Activated CD8-positive, alpha-beta memory T cell treated with anti-CD3 and anti-CD28 coated beads for 48 hours (primary cell): ENCODE results near the gene ZNF655.
"Not testable (repeated sequence)": the region's sequence is repeated elsewhere in the genome, so short reads cannot be mapped to it uniquely, and the experiment has no call there.

Source experiments
- DNase-seq, 3 experiments: peaks; one replicate each; pipeline ENCODE4 v3.0.0-alpha.2; 2020; ENCODE audit warnings: low read depth in 2 of 3, low spot score in 2 of 3

The ZNF655 gene, protein sequence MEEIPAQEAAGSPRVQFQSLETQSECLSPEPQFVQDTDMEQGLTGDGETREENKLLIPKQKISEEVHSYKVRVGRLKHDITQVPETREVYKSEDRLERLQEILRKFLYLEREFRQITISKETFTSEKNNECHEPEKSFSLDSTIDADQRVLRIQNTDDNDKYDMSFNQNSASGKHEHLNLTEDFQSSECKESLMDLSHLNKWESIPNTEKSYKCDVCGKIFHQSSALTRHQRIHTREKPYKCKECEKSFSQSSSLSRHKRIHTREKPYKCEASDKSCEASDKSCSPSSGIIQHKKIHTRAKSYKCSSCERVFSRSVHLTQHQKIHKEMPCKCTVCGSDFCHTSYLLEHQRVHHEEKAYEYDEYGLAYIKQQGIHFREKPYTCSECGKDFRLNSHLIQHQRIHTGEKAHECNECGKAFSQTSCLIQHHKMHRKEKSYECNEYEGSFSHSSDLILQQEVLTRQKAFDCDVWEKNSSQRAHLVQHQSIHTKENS

DNA sequence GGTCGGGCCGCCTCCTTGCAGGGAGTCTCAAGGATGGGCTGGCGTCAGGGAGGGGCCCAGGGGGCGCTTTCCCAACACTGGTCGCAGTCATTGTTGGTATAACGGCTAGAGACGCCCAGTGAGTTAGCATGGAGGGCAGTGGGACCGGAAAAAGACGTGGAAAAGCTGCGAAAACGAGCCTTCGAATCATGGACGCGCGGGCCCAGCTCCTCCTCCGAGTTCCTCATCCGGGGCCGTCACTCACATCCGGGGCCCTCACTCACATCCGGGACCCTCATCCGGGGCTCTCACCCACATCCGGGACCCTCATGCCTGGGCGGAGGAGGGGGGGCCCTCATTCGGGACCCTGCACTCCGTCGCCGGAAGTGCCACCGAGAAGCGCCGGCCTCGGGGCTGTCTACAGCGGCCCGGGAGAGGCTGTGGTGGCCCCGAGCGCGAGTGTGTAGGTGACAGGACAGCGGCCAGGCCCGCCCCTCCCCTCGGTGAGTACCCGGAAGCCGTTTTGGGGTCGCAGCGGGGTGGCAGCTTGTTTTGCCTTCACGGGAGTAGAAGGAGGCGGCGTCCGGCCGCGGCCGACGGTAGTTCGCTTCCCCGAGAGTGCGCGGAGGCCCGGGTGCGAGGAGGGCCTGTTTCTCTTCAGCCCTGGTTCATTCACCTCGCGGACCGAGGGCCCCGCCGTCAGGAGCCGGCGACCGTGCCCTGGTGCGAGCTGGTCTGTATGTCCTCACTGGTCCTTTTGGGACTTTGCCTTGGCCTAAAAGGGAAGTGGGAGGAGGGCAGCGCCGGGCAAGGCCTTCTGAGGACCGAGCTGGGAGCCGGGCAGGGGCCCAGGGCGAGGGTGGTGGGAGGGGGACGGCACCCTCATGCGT, at the start of gene ZNF655:
Gene ZNF655 (plus strand): TSS at position 337 of the 869 bp plus-strand sequence. CDS start 1,918 bp downstream, outside the sequence.
- peak; percentile 81 to 86 (median 82) for DNase-seq

DNA sequence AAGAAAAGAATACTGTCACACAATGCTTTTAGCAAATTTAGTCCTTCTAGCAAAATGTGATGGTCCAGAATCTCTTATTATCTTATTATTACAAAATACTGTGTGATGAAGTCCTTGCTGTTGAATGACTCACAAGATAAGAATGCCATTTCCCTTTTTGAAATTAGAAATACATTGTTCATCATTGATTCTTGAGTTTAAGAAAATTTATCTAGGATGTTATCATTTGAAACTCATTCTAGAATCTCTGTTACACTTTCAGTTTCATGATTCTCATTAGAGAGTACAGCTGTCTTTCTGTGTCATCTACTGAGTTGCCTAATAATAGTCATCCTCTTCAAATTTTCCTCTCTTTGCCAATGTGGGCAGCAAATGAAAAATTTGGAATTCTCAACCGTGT, 44.4 kb upstream of the ZNF655 start:
- DNase-seq: no peak

DNA sequence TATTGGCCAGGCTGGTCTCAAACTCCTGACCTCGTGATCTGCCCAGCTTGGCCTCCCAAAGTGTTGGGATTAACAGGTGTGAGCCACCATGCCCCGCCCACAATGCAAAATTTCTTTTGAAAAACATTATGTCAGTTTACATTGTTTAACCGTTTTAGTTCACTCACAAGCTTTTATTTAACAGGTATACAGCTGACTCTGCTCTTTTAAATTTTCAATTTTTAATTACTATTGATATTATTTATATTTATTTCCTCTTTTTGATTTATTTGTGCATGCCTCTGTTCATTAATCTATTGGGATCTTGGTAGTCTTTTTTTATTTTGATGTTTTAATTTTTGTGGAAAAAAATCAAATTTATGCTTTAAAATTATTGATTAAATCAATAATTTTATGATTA, 37.0 kb upstream of the ZNF655 start:
- DNase-seq: no peak

DNA sequence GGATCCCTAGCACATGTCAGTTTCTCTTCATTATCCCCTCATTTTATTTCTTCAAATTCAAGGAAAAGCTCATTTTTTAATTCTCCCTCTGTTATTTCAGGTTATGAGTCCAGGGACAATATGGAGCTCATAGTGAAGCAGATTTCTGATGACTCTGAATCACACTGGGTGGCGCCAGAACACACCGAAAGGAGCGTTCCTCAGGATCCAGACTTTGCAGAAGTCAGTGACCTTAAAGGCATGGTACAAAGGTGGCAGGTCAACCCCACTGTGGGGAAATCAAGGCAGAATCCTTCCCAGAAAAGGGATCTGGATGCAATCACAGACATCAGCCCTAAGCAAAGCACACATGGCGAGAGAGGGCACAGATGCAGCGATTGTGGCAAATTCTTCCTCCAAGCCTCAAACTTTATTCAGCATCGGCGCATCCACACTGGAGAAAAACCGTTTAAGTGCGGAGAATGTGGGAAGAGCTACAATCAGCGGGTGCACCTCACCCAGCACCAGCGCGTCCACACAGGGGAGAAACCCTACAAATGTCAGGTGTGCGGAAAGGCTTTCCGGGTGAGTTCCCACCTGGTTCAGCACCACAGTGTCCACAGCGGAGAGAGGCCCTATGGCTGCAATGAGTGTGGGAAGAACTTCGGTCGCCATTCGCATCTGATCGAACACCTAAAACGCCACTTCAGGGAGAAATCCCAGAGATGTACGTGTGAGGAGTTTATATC, 32.6 kb upstream of the ZNF655 start:
- DNase-seq: no peak

DNA sequence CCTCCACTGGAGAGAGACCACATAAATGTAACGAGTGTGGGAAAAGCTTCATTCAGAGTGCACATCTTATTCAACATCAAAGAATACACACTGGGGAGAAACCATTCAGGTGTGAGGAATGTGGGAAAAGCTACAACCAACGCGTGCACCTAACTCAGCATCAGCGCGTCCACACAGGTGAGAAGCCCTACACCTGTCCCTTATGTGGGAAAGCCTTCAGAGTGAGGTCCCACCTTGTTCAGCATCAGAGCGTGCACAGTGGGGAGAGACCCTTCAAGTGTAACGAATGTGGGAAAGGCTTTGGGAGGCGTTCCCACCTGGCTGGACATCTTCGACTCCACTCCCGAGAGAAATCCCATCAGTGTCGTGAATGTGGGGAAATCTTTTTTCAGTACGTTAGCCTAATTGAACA, 27.1 kb upstream of the ZNF655 start:
- no peak for DNase-seq

DNA sequence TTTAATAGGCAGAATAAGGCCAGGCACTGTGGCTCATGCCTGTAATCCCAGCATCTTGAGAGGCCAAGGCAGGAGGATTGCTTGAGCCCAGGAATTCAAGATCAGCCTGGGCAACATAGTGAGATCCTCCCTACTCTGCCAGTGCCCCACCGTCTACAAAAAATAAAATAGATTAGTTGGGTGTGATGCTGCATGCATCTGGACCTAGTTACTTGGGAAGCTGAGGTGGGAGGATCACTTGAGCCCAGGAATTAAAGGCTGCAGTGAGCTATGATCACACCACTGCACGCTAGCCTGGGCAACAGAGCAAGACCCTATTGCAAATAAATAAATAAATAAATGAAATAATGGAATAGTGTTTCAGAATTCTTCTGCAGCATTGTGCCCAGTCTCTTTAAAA, 22.8 kb upstream of the ZNF655 start:
- DNase-seq: no peak

- DNase-seq: no peak
These were observed 19.1 kb upstream of the ZNF655 start for GRCh38 chr7:99539213-99539811.

DNA sequence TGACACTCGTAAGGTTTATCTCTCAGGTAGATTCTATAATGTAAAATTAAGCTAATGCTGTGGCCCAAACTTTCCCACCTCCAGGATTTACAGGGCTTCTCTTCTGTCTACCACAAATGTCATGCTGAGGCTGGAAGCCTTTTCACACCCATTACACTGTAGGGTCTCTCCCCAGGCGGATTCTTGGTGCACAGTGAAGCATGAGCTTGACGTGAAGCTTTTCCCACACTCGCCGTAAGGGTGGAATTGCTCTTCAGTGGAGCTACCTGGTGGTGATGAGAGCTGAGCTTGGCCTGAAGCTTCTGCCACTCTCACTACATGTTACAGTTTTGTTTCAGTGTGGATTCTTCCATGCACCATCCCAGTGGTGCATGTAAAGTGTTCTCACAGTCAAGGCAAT, 17.9 kb upstream of the ZNF655 start:
- no peak for DNase-seq

DNA sequence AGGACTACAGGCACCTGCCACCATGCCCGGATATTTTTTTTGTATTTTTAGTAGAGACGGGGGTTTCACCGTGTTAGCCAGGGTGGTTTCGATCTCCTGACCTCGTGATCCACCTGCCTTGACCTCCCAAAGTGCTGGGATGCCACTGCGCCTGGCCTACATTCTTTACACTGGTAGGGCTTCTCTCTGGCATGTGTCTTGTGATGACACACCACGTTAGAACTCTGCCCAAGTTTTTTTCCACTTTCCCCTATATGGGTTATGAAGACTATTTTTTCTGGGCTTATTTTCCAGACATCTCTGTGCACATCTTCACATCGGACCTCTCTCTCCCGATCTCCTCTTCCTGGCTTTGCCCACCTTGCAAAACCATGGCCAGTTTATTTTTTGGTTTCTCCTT, 17.2 kb upstream of the ZNF655 start:
- DNase-seq: no peak

DNA sequence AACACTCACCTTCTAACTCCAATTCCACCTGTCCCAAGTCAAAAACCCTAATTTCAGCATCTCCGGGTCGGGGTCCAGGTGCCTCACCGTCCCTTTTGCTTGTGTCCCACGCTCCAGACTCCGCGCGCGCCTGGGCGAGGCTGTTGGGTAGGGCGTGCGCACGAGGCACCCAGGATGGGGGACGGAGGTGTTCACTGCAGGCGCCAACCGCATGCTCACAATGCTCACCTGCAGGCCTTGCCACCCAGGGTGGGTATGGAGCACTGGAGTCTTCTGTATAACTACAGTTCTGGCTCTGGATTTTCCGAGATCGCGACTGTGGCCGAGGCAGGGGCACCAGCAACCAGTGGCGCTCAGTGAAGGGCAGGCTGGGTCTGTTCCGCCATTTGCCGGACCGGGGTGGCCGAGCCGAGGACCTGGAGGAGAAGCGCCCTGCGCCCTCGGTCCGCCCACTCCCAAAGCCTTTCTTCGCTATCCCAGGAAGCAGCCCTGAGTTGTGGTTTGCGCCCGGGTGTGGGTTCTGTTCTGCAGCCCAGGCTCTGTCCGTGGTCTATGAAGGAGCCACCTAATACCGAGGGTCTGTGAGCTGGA, 15.3 kb upstream of the ZNF655 start:
- no peak for DNase-seq

DNA sequence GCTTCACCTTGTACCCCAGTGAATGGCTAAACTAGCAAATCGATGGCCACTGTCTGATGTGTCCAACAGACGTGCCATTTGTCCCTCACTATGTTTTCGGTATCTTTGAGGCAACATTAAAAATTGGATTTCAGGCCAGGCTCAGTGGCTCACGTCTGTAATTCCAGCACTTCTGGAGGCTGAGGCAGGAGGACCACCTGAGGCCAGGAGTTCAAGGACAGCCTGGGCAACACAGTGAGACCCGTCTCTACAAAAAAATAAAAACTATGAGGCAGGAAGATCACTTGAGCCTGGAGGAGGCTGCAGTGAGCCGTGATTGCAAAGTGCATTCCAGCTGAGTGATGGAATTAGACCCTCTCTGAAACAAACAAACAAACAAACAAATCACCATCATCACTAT, 14.5 kb upstream of the ZNF655 start:
- DNase-seq: no peak

DNA sequence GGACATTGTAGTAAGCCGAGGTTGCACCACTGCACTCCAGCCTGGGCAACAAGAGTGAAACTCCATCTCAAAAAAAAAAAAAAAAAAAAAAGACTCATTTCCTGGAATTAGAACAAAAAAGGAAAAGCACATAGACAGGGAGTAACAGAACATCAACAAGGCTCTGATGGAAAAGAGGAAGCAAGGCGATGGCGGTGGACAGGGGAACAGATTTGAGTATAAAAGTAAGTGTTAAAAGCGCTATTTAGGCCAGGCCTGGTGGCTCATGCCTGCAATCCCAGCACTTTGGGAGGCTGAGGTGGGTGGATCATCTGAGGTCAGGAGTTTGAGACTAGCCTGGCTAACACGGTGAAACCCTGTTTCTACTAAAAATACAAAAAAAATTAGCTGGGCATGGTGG, 13.1 kb upstream of the ZNF655 start:
- not testable (repeated sequence) for DNase-seq

DNA sequence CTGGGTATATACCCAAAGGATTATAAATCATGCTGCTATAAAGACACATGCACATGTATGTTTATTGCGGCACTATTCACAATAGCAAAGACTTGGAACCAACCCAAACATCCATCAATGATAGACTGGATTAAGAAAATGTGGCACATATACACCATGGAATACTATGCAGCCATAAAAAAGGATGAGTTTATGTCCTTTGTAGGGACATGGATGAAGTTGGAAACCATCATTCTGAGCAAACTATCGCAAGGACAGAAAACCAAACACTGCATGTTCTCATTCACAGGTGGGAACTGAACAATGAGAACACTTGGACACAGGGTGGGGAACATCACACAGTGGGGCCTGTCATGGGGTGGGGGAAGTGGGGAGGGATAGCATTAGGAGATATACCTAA, 8.9 kb upstream of the ZNF655 start:
- DNase-seq: not testable (repeated sequence)

GRCh38 chr7:99551334-99551733, 7.1 kb upstream of the ZNF655 start:
- no peak for DNase-seq

DNA sequence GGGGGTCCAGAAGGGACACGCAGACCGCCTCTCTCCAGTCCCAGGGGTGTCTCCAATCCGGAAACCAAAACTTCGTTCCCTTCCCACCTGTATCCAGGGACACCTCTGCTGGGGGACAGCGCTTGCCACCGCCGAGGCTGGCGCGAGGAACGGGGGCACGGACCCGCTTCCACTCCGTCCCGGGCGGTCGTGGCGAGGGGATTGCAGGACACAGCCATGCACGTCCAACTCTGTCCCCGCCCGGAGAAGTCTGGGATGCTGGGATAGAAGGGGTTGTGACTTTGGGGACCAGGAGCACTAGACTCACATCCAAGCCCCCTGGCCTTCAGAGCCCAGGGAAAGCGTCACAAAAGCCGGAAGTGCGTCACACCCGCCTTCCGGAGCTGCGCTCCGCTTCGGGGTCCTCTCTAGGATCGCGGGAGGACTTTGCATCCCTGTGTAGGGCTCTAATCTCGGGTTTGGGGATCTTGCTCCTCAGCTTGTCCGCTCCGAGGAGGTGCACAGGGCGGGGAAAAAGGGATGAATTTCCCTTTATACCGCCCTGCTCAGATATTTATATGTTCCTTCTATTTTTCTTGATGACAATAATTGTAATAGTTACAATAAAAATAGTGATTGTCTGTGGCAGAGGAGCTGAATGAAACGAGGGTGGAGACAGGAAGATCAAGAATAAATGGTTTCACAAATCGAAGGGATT, 6.5 kb upstream of the ZNF655 start, which contains the start of gene FAM200A:
Gene FAM200A (minus strand): TSS at position 348 of the 697 bp plus-strand sequence. CDS start 3,707 bp downstream, outside the sequence.
- peak; percentile 66 to 69 (median 67) for DNase-seq

DNA sequence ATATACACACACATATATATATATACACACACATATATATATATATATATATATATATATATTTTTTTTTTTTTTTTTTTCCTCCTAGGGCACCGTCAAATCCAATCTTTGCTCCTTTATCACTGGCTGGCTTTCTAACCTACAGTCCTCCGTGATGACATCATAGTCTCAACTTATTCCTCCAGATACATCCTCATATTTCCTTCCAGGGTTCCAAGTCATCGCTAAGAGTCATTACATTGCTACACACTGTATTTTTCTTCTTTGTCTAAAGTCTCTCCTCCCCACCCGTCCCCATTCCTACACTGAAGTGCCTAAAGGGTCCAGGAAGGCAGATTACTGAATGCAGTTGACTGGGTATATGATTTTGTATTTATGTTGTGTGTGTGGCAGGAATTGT, 5.4 kb upstream of the ZNF655 start:
- DNase-seq: no peak

DNA sequence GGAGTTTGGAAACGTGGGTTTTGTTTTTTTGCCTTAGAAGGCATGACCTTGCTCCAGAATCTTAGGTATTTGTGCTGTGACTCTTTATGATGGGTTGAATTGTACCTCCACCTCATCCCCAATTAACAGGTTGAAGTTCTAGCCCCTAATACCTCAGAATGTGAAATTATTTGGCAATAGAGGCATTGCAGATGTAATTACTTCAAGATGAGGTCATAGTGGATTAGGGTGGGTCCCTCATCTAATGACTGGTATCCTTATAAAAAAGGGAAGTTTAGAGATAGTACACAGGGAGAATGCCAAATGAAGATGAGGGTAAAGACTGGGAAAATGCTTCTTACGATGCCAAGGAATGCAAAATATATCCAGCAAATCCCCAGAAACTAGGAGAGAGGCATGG, 3.5 kb upstream of the ZNF655 start:
- no peak for DNase-seq

DNA sequence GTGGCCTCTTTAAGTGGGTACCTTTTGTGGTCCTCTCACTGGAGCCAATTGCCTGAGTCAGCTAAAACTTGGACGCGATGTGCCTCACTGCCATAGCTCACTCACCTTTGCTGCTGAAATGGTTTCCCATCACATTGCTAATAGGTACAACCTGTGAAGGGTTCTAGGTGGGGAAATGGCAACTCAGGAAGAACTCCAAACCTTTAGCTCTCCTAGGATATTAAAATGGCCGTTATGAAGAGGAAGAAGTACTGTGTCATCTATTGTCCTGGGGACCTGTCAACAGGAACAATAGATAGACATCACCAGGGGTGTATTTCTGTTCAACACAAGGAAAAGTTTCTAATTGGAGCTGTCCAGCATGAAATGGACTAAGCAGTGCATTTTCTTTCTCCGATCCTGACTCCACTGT, 1.2 kb upstream of the ZNF655 start:
- no peak for DNase-seq

GRCh38 chr7:99557940-99558305, 519 bp upstream of the ZNF655 start:
- DNase-seq: no peak
